GM21526 (cell line): ENCODE results near the gene ST8SIA5.

ENCODE experiments used
- ATAC-seq: cut with Tn5 transposase; IDR thresholded peaks from one replicate; pipeline ENCODE4 v1.9.1; 2021; ENCODE audit warnings: moderate library complexity; ENCODE audit not compliant: unreplicated experiment, low FRiP score

Gene ST8SIA5

GRCh38 chr18:46676182-46676835, 80.5 kb downstream of the ST8SIA5 start:
- ATAC-seq = no peak

- ATAC-seq = no peak
These were observed 81.7 kb downstream of the ST8SIA5 start for GRCh38 chr18:46675112-46675511.

- ATAC-seq = no peak
These were observed 84.5 kb downstream of the ST8SIA5 start for GRCh38 chr18:46672062-46672970.

GRCh38 chr18:46668694-46669093, 88.2 kb downstream of the ST8SIA5 start:
- no peak for ATAC-seq

- ATAC-seq = no peak
These were observed 88.7 kb downstream of the ST8SIA5 start for GRCh38 chr18:46668135-46668534.

- ATAC-seq = no peak
These were observed 93.3 kb downstream of the ST8SIA5 start for GRCh38 chr18:46663539-46663938.

- ATAC-seq = no peak
These were observed 95.7 kb downstream of the ST8SIA5 start for GRCh38 chr18:46660957-46661749.

- no peak for ATAC-seq
These were observed 97.4 kb downstream of the ST8SIA5 start for GRCh38 chr18:46659484-46659883.

GRCh38 chr18:46657115-46657955, 99.5 kb downstream of the ST8SIA5 start, which contains the start of gene LOXHD1:
Gene LOXHD1, minus strand, starts transcription at chr18:46657220. Its CDS starts 187 bp downstream, at chr18:46657033.
- no peak for ATAC-seq

GRCh38 chr18:46656326-46657114, 100.3 kb downstream of the ST8SIA5 start:
- ATAC-seq = no peak

GRCh38 chr18:46652372-46652771, 104.5 kb downstream of the ST8SIA5 start:
- ATAC-seq = no peak

- no peak for ATAC-seq
These were observed 106.2 kb downstream of the ST8SIA5 start for GRCh38 chr18:46650681-46651080.

- no peak for ATAC-seq
These were observed 107.6 kb downstream of the ST8SIA5 start for GRCh38 chr18:46649071-46649862.

- no peak for ATAC-seq
These were observed 110.4 kb downstream of the ST8SIA5 start for GRCh38 chr18:46646468-46646867.

- no peak for ATAC-seq
These were observed 114.3 kb downstream of the ST8SIA5 start for GRCh38 chr18:46642561-46642960.

GRCh38 chr18:46641917-46642316, 114.9 kb downstream of the ST8SIA5 start:
- no peak for ATAC-seq

- ATAC-seq = no peak
These were observed 117.5 kb downstream of the ST8SIA5 start for GRCh38 chr18:46639386-46639785.

GRCh38 chr18:46636040-46636630, 120.7 kb downstream of the ST8SIA5 start:
- no peak for ATAC-seq
